COLO668 (cell line): ENCODE results near the gene TRIM40.
"Not testable (repeated sequence)": the region's sequence is repeated elsewhere in the genome, so short reads cannot be mapped to it uniquely, and the experiment has no call there.

Source experiments
- DNase-seq: peaks from one replicate; lab custom pipeline; 2025; ENCODE audit not compliant: unreplicated experiment; lab: John Stamatoyannopoulos, UW

The TRIM40 gene

DNA sequence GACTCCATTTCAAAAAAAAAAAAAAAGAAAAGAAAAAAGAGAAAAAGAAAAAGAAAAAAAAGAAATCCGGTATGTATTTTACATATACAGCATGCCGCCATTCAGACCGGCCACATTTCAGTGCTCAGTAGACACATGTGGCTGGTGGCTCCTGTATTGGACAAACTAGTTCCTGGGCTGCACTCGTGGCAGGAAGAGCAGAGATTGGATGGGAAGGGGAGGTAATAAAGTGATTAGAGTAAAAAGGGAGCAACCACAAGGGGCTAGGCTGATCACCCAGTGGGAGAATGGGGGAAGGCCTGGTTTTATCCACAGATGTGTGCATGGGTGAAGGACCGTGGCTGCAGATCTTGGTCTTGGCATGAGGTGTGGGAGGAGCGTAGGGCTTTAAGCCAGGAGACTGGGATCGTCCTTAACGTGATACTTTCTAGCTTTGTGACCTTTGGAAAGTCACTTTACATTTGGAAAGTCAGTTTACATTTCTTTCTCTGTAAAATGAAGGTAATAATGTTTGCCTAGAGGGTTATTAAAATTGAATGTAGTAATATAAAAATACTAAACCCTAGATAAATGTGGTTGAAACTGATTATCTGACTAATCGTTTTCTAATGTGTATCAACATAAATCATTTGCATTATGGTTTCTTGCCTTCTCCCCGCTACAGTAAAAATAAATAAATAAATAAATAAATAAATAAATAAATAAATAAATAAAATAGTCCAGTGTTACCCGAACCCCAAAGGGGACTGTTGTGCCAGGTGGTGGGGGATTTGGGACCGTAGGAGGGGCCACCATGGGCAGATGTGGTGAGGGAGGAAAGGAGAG is 26.5 kb downstream of the TRIM40 start:
- no peak for DNase-seq

DNA sequence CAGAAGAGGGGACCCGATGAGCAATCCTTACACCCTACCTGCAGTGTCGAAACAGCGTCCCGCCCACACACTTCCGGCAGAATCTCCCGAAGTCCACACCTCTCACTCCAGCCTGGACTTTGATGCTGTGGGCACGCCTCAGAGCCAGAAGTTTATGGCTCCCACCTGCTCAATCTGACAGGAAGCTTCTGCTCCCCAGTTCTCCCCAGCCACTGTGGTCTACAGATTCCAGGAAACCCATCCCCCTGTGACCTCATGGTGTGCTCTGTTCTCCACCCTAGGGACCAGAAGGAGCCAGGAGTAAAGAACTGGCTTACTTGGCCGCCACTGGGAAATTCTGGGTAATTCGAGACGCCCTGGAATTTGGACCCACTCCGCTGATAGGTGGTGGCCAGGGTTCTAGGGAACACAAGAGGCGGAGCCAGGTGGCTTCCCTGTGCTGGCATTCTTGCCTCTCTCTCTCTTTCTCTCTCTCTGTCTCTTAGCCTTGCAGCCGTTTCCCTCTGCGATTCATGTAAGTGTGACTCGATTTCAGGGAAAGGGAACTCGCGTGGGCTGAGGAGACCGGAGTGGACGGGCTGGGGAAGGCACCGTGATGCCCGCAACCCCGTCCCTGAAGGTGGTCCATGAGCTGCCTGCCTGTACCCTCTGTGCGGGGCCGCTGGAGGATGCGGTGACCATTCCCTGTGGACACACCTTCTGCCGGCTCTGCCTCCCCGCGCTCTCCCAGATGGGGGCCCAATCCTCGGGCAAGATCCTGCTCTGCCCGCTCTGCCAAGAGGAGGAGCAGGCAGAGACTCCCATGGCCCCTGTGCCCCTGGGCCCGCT is 27.4 kb downstream of the TRIM40 start, which contains the start of gene TRIM15:
TSS of gene TRIM15 (plus strand) at position 457 of the 828 bp plus-strand sequence. CDS start at position 596, 139 bp downstream.
- peak; percentile 41 for DNase-seq

DNA sequence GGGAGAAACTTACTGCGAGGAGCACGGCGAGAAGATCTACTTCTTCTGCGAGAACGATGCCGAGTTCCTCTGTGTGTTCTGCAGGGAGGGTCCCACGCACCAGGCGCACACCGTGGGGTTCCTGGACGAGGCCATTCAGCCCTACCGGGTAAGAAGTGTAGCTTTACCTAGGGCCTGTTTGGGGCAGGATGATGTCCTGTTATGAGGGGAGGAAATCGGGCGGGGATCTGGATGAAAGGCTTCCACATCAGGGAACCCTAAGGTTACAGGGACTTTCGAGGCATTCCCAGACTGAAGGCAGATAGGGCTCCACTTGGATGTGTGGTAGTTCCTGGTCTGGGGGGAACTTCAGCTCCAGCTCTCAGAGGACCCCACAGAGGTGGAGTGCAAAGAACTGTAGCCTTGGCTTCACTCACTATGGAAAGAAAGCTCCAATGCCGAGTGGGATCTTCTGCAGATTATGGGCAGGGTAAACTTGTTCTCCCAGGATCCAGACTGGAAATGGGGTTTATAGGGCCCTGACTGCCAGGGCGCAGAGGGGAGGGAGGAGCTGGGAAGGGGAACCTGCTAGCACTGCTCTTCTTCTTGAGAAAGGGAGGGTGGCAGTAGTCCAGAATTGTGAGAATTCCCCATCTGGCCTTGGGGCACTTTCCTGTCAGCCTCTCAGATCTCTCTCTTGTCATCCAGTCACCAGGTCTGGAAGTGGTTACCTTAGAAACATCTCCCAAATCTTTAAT is 28.1 kb downstream of the TRIM40 start:
- no peak for DNase-seq

DNA sequence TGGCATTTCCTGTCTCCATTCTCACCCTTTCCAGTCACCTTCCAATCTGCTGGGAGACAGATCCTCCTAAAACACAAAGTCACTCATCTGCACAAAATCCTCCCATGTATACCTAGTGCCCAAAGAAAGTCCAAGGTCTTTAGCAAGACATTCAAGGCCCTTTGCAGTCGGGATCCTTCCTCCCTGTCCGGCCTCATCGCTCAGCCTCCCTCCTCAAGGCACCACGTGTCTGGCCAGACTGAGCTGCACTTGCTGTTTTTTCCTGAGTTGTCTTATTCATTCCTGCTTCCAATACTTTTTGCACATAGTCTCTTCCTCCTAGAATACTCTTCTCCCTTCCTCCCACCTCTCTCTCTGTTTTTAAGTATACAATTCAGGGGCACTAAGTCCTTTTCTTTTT is 28.8 kb downstream of the TRIM40 start:
- DNase-seq, result no peak

DNA sequence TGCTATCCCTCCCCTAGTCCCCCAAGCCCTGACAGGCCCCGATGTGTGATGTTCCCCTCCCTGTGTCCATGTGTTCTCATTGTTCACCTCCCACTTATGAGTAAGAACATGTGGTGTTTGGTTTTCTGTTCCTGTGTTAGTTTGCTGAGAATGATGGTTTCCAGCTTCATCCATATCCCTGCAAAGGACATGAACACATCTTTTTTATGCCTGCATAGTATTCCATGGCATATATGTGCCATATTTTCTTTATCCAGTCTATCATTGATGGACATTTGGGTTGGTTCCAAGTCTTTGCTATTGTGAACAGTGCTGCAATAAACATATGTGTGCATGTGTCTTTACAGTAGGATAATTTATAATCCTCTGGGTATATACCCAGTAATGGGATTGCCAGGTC is 29.3 kb downstream of the TRIM40 start:
- DNase-seq, result not testable (repeated sequence)

DNA sequence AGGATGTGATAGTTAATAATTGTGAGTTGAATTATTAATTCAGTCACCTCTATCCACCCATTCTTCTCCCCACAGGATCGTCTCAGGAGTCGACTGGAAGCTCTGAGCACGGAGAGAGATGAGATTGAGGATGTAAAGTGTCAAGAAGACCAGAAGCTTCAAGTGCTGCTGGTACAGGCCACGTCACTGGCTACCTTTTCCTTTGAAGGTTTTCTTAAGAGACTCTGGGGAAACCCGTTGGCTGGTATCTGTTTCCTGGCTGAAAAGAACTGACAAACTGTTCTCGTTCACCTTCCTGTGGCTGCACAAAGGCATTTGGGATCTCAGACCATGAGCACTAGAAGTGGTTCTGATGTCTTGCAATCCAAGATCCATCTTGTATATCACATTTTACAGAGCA is 31.2 kb downstream of the TRIM40 start:
- DNase-seq, result no peak

DNA sequence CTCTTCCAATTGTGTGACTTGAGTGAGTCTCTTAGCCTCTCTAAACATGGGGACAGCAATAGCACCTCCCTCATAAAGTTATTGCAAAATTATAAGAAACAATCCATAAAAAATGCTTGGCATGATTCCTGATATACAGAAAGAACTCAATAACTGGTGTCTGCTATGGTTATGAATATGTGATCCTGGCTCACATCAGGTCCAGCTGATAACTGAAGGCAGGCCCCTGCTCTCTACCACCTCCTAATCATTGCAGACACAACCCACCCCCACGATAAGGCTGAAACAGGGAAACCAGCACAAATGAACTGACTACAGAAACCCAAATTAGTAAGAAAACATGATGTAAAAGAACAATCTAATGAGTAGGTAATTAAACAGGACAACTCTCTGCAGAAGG is 32.8 kb downstream of the TRIM40 start:
- no peak for DNase-seq

DNA sequence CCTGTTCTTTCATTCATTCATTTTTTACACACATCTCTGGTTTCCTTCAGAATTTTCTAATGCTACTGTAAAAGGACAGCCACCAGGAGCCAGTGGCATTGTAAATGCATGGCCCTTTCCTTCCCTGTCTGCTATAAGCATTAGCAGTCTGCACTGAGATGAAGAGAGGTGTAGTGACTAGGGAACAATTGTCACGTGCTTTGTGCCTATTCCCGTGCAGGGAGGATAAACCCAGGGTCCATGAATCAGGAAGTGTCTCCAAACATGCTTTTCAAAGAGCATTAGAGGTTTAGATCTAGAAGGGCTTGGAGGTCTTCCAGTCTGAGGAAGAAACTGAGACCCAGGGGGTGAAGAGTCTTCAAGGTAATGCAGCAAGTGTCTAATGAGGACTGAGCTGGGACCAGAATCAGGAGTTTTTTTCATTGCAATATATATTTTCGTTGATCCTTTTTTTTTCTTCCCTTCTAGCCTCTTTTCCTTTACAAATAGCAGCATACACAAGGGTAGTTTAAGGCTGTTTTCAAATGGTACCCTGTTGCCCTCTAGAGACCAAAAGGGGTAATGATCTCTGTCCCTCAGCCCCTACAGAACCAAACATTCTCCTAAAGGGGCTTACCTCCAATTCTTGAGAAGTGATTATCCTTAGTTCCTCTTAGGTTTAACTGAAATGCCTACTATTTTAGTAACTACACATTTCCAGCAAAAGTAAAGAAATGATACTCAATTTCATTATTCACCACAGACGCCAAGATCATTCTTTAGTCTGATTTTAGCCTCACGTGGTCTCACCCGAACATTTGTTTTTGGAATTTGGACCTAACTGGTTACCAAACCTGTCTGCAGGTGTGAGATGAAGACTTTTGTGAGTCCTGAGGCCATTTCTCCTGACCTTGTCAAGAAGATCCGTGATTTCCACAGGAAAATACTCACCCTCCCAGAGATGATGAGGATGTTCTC is 34.0 kb downstream of the TRIM40 start:
- no peak for DNase-seq

DNA sequence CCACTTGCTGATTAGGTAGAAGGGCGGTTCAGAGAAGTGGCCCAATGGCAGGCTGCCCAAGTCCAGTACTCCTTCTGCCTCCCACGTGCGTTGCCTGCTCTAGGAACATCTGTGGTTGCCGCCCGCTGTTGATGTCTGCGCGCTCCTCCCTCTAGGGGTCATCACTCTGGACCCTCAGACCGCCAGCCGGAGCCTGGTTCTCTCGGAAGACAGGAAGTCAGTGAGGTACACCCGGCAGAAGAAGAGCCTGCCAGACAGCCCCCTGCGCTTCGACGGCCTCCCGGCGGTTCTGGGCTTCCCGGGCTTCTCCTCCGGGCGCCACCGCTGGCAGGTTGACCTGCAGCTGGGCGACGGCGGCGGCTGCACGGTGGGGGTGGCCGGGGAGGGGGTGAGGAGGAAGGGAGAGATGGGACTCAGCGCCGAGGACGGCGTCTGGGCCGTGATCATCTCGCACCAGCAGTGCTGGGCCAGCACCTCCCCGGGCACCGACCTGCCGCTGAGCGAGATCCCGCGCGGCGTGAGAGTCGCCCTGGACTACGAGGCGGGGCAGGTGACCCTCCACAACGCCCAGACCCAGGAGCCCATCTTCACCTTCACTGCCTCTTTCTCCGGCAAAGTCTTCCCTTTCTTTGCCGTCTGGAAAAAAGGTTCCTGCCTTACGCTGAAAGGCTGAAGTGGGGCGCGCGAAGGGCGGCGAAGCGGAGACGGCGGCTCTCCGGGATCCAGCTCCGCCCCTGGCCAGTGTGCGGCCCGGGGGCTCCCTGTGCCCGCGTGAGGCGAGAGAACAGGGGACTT is 35.9 kb downstream of the TRIM40 start:
- DNase-seq, result no peak

DNA sequence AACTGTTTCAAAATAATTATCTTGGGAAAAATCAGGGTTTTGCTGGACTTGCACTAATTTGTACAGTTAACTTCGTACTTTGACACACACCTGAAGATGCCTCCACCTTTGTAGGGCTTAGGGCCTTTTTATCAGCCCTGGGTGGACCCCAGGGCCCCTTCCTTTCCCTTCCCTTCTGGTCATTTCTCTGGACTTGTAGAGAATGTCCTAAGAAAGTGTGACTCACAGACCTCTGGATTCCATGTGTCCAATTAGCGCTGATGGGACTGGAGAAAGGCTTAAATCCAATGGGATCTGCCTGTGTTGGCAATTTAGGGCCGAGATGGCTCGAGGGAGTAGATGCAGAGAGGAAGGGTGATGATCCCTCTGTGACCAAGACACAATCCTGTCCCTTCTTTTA is 36.7 kb downstream of the TRIM40 start:
- no peak for DNase-seq

DNA sequence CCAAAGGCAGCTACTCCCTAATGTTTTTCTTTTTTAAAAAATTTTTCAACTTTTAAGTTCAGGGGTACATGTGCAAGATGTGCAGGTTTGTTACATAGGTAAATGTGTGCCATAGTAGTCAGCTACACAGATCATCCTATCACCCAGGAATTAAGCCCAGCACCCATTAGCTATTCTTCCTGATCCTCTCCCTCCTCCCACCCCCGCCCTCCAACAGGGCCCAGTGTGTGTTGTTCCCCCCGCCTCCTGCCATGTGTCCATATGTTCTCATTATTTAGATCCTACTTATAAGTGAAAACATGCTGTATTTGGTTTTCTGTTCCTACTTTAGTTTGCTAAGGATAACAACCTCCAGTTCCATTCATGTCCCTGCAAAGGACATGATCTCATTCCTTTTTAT is 39.8 kb downstream of the TRIM40 start:
- no peak for DNase-seq

DNA sequence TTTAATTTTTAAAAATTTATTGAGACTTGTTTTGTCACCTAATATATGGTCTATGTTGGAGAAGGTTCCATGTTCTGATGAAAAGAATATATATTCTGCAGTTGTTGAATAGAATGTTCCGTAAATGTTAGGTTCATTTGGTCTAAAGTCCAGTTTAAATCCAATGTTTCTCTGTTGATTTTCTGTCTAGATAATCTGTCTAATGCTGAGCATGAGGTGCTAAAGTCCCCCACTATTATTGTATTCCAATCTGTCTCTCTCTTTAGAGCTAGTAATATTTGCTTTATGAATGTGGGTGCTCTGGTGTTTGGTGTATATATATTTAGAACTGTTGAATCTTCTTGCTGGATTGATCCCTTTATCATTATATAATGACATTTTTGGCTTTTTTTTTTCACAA is 42.9 kb downstream of the TRIM40 start:
- no peak for DNase-seq

DNA sequence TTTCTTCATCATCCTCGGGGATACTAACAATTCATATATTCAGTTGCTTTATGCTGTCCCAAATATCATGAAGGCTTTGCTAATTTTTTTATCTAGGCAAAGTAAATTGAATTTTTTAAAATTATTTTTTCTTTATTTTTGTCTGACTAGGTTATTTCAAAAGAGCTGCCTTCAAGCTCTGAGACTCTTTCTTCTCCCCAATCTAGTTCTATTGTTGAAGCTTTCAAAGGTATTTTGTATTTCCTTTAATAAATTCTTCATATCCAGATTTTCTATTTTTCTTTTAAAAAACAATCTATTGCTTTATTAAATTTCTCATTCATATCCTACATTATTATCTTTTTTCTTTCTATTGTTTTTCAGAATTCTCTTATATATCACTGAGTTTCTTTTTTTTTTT is 44.2 kb downstream of the TRIM40 start:
- DNase-seq, result no peak

DNA sequence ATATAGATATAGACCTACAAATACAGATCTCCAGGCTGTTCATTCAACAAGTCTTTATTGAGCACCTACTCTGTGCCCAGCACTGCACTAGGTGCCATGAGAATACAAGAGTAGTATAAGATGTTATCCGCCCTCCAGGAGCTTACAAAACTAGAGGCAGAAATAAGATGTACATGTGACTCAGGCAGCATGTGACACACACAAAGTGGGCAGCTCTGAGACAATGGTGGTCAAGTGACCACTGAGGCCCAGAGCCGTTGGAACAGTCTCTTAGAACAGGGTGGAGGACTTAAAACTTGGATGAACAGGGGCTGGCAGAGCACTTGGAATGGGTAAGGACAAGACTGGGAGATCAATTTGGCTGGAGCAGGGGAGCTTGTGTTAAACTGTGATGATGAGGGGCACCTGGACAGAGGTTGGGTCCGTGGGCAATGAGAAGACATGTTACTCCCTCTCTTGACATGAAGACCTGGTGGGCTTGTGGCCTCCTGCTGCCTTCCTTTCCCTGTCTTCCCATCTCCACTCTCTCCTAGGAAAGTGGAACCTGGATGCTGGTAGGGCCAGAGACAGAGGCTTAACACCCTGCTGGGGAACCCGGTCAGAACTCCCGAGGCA is 48.6 kb downstream of the TRIM40 start:
- no peak for DNase-seq

DNA sequence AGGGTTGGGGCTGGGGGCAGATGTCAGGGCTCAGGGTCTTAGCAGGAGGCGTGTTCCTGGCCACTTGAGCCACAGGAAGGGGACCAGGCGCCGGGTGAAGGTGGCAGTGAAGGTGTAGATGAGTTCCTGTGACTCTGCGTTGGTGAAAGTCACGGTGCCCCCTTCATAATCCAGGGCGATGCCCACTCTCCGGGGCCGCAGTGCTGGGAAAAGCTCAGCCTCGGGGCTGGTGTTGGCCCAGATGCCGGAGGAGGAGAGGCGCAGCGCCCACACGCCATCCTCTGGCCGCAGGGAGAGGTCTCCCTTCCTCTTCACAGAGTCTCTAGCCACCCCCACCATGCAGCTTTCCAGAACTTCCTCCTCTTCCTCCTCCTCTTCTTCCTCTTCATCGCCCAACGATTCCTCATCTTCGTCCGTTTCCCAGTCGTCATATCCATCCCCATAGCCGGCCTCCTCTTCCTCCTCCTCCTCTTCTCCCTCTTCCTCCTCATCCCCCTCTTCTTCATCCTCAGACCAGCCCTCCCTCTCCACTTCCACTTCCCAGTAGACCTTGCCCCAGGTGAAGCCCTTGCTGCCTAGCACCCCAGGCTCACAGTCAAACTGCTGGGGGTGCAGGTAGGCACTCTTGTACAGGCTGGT is 50.0 kb downstream of the TRIM40 start:
- DNase-seq, result no peak

DNA sequence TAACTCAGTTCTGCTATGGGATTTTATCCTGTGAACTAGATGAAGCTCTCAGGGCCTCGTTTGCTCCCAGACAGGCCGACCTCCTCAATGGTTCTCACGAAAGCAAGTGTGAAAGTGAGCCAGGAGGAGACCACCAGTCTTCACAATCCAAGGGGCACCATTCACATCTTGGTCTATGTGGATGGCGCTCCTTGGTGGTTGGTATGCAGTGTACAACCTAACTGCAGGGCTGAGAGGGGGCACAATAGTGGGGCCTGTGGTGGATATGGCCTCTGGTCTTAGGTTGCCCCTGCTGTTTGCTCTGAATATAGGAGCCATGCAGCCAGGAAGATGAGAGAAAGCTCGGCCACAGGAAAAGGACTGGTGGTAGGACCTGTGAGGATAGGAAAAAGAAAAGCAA is 52.6 kb downstream of the TRIM40 start:
- DNase-seq, result no peak

DNA sequence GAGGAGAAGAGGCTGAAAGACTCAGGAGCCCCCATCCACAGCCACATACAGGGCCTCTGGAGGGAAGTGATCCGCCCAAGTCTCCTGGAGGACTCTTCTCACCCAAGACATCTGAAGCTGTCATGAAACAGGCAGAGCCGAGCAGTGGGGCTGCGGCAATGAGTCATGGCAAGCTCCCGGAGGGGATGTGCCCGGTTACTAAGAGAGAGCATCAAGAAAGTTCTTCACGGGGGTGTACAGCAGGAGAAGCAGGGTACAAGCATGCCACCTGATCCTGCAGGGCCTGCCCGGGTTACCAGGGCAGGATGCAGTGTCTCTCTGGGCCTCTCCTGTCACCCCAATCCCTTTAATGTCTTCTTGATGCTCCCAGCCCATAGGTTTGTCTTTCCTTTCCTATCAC is 56.1 kb downstream of the TRIM40 start:
- DNase-seq, result no peak

DNA sequence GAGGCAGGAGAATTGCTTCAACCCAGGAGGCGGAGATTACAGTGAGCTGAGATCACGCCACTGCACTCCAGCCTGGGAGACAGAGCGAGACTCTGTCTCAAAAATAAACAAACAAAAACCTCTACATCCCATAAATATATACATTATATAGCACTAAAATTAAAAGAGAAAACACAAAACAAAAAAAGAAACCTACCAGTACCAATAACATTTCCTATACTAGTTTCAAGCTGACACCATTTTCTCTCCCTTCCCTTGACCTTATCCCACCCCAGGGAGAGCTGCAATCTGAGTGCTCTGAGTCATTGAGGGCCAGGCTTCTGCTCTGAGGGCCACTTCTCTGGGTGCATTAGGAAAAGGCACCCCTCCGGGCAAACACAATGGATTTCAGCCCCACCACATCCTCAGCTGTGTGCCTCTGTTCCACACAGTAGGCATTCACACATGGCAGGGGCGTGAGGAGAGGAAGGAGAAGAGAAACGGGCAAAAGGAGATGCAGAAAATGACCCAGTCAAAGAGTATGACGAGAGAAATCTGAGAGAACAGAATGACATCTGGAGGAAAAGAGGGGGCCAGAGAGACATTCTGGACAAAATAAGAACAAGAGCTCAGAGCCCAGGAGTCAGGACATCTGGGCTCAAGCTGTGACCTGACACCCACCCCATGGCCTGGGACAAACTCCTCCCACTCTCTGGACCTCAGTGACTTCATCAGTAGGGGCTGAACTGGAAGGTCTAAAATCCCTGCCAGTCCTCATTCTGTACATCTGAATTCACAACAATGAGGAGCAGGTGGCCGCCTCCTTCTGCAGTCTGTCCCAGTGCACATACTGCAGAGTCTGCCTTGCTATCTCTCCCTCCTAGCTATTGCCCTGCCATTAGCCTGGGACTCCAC is 59.1 kb downstream of the TRIM40 start:
- DNase-seq, result no peak
